ENCODE data around the gene NUDT14. TPM values are rescaled to one million over a fixed set of nuclear protein-coding genes. Genes with fewer than 3 reads are reported as not detected.

NUDT14 gene
- total and polyA plus RNA-seq, 12 donors: 15.1 to 33.9 (median 29.6) TPM

GRCh38 chr14:105182296-105183020 is 1.3 kb upstream of the NUDT14 start:
- DNase-seq: no peak
- Histone ChIP-seq H3K9me3 (no peaks in the 10 kb centered on the region), H3K4me1 (peaks cover 4 to 28% (median 21%) of the 10 kb centered on the region in 9 donors), H3K27ac (peak overlapping the region in 8 of 10 donors; percentile 3 to 71 (median 47)), H3K36me3 (no peaks in the 10 kb centered on the region), H3K27me3 (peaks cover 0 to 9% (median 0%) of the 10 kb centered on the region in 7 donors), H3K4me3 (no peak overlapping the region)
- intact Hi-C loops (cut with DNase I): no loop called here
- TF ChIP-seq CTCF (IDR thresholded peaks at IDR 0.05): no peak
- peak in 5 of 8 donors; percentile 16 to 41 (median 34) for ATAC-seq
- WGBS, 2 donors: 64 to 70% methylated on average over 25 of the region's 25 CpGs

- DNase-seq: no peak
- peak overlapping the region in 8 of 10 donors; percentile 31 to 71 (median 47) for H3K27ac ChIP-seq
- peak overlapping the region in 8 of 10 donors; percentile 44 to 64 (median 58) for H3K4me3 ChIP-seq
- no peak for TF ChIP-seq CTCF (IDR thresholded peaks at IDR 0.05)
- no peaks in the 10 kb centered on the region for H3K36me3 ChIP-seq
- H3K9me3 ChIP-seq: no peaks in the 10 kb centered on the region
- intact Hi-C loops (cut with DNase I): no loop called here
- ATAC-seq: no peak
- H3K4me1 ChIP-seq: peaks cover 4 to 28% (median 21%) of the 10 kb centered on the region in 9 donors
- H3K27me3 ChIP-seq: peaks cover 0 to 9% (median 0%) of the 10 kb centered on the region in 7 donors
- WGBS, 2 donors: 56% methylated on average over 20 to 21 of the region's 21 CpGs
These were observed 610 bp upstream of the NUDT14 start for GRCh38 chr14:105181549-105182295.

GRCh38 chr14:105179191-105179590 is 1.9 kb downstream of the NUDT14 start:
- TF ChIP-seq CTCF (IDR thresholded peaks at IDR 0.05): no peak
- H3K4me1 ChIP-seq: peaks cover 4 to 30% (median 22%) of the 10 kb centered on the region in 9 donors
- intact Hi-C loops (cut with DNase I): no loop called here
- WGBS, 2 donors: 92 to 96% methylated on average over 13 of the region's 13 CpGs
- no peak overlapping the region for H3K4me3 ChIP-seq
- no peaks in the 10 kb centered on the region for H3K9me3 ChIP-seq
- ATAC-seq (no peak), DNase-seq (no peak)
- peaks cover 0 to 9% (median 0%) of the 10 kb centered on the region in 7 donors for H3K27me3 ChIP-seq
- no peaks in the 10 kb centered on the region for H3K36me3 ChIP-seq
- no peak overlapping the region for H3K27ac ChIP-seq

GRCh38 chr14:105178868-105179140 is 2.3 kb downstream of the NUDT14 start:
- no peak for TF ChIP-seq CTCF (IDR thresholded peaks at IDR 0.05)
- ATAC-seq: no peak
- Histone ChIP-seq H3K9me3 (no peaks in the 10 kb centered on the region), H3K4me1 (peaks cover 4 to 30% (median 22%) of the 10 kb centered on the region in 9 donors), H3K27me3 (peaks cover 0 to 9% (median 0%) of the 10 kb centered on the region in 7 donors), H3K4me3 (no peak overlapping the region), H3K36me3 (no peaks in the 10 kb centered on the region), H3K27ac (no peak overlapping the region)
- intact Hi-C loops (cut with DNase I): loop anchor here in 1 of 10 donors (1.0 kb wide), 1 partner anchor 40 kb away; no protein-coding TSS in a partner anchor
- 93 to 96% methylated on average over 5 to 11 of the region's 11 CpGs for WGBS, 2 donors
- DNase-seq: no peak
